VCaP (cell line): Measurements from ENCODE around the gene COL8A1.

ENCODE experiments used
- H3K27ac ChIP-seq: fragments of 450-650 bp; 2 replicates; pipeline ENCODE4 v1.5.1; 2017
- CTCF ChIP-seq: fragments of 450-650 bp; conservative IDR thresholded peaks from 2 replicates; pipeline ENCODE4 v1.5.1; 2017; ENCODE audit warnings: mild to moderate bottlenecking, moderate library complexity

The COL8A1 gene

GRCh38 chr3:99709686-99710085, 71.3 kb downstream of the COL8A1 start:
- no peak for TF ChIP-seq CTCF
- no peak overlapping the region for H3K27ac ChIP-seq

GRCh38 chr3:99710094-99710493, 71.7 kb downstream of the COL8A1 start:
- no peak overlapping the region for H3K27ac ChIP-seq
- no peak for TF ChIP-seq CTCF

- no peak overlapping the region for H3K27ac ChIP-seq
- TF ChIP-seq CTCF = no peak
Measured at GRCh38 chr3:99711351-99711750, 73.0 kb downstream of the COL8A1 start.

GRCh38 chr3:99712291-99712954, 74.0 kb downstream of the COL8A1 start:
- TF ChIP-seq CTCF = no peak
- no peak overlapping the region for H3K27ac ChIP-seq

GRCh38 chr3:99713440-99713839, 75.0 kb downstream of the COL8A1 start:
- no peak for TF ChIP-seq CTCF
- no peak overlapping the region for H3K27ac ChIP-seq

GRCh38 chr3:99714146-99714545, 75.8 kb downstream of the COL8A1 start:
- no peak for TF ChIP-seq CTCF
- H3K27ac ChIP-seq = no peak overlapping the region

- no peak overlapping the region for H3K27ac ChIP-seq
- TF ChIP-seq CTCF = no peak
Measured at GRCh38 chr3:99714575-99714974, 76.2 kb downstream of the COL8A1 start.
